ENCODE data around the gene NUAK2.

Gene NUAK2

GRCh38 chr1:205353612-205354011, 32.1 kb upstream of the NUAK2 start:
- H3K4me1 ChIP-seq = no peaks in the 10 kb centered on the region

DNA sequence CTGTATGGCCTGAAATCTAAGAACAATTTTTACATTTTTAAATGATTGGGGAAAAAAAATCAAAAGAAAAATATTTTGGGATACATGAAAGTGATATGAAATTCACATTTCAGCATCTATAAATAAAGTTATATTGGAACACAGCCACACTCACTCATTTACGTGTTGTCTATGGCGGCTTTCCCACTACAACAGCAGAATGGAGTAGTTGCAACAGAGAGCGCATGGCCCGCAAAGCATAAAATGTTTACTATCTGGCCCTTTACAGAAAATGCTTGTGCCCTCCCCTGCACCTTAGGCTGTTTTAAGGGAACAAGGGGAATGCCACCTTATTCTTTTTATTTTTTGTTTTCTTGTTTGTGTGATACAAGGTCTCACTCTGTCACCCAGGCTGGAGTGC, 31.6 kb upstream of the NUAK2 start:
- H3K36me3 ChIP-seq (ENCODE audit: control insufficient read depth, insufficient read depth, low read length) = no peaks in the 10 kb centered on the region
- H3K9me3 ChIP-seq (ENCODE audit: control insufficient read depth, low read length) = no peaks in the 10 kb centered on the region
- H3K4me1 ChIP-seq = no peaks in the 10 kb centered on the region
- no peak overlapping the region for H3K9ac ChIP-seq
- no peak overlapping the region for H2AFZ ChIP-seq
- H3K4me3 ChIP-seq (ENCODE audit: low read depth, low read length) = no peak overlapping the region
- TF ChIP-seq, protein P1, sequence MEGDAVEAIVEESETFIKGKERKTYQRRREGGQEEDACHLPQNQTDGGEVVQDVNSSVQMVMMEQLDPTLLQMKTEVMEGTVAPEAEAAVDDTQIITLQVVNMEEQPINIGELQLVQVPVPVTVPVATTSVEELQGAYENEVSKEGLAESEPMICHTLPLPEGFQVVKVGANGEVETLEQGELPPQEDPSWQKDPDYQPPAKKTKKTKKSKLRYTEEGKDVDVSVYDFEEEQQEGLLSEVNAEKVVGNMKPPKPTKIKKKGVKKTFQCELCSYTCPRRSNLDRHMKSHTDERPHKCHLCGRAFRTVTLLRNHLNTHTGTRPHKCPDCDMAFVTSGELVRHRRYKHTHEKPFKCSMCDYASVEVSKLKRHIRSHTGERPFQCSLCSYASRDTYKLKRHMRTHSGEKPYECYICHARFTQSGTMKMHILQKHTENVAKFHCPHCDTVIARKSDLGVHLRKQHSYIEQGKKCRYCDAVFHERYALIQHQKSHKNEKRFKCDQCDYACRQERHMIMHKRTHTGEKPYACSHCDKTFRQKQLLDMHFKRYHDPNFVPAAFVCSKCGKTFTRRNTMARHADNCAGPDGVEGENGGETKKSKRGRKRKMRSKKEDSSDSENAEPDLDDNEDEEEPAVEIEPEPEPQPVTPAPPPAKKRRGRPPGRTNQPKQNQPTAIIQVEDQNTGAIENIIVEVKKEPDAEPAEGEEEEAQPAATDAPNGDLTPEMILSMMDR (IDR thresholded peaks at IDR 0.05) = no peak
- H3K4me2 ChIP-seq (ENCODE audit: low read length) = no peak overlapping the region
- H3K79me2 ChIP-seq = no peaks in the 10 kb centered on the region
- H3K27ac ChIP-seq = no peak overlapping the region
- no peaks in the 10 kb centered on the region for H3K27me3 ChIP-seq (ENCODE audit: control insufficient read depth, insufficient read depth, low read length)

More at GRCh38 chr1:205353612-205354011, 32.1 kb upstream of the NUAK2 start:
- Histone ChIP-seq H3K9me3 (ENCODE audit: control insufficient read depth, low read length) (no peaks in the 10 kb centered on the region), H3K27ac (no peak overlapping the region), H3K36me3 (ENCODE audit: control insufficient read depth, insufficient read depth, low read length) (no peaks in the 10 kb centered on the region), H3K9ac (no peak overlapping the region), H3K4me3 (ENCODE audit: low read depth, low read length) (no peak overlapping the region), H2AFZ (no peak overlapping the region), H3K79me2 (no peaks in the 10 kb centered on the region), H3K4me2 (ENCODE audit: low read length) (no peak overlapping the region), H3K27me3 (ENCODE audit: control insufficient read depth, insufficient read depth, low read length) (no peaks in the 10 kb centered on the region)
- TF ChIP-seq, protein P1 (IDR thresholded peaks at IDR 0.05) = no peak

DNA sequence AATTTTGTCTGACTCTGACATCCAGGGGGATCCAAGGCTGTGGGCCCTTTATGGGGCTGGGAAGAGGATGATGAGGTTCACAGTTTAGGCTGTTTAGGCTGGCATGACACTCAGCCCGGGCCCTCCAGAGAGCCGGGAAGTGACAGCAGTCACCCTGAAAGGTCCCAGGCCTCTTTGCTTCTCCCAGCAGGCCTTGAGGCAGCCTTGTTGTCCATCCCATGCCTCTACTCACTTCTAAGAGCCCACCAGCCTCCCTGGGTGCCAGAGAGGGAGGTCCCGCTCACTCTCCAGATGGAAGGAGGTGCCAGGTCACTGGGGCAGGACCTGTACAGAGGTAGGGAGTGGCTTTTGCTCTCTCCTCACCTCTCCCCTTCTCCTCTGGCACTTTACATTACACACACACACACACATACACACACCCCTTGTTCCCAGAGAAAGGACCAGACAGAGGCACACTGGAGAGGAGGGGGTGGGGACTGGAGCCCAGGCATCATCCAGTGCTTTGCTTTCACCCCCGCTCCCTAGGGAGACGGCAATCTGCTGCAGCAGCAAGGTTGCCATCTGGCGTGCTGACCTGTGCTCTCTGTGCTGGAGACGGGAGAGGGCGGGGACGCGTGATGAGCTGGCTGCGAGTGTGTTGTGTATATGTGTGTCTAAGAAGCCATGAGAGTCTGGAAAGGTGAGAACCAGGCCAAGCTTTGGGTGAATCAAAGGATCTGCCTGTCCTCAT, 30.6 kb upstream of the NUAK2 start:
- Histone ChIP-seq H3K9ac (no peak overlapping the region), H3K4me2 (ENCODE audit: low read length) (no peak overlapping the region), H2AFZ (peak overlapping the region; percentile 25), H3K27ac (no peak overlapping the region), H3K27me3 (ENCODE audit: control insufficient read depth, insufficient read depth, low read length) (no peaks in the 10 kb centered on the region), H3K79me2 (no peaks in the 10 kb centered on the region), H3K4me3 (ENCODE audit: low read depth, low read length) (no peak overlapping the region), H3K36me3 (ENCODE audit: control insufficient read depth, insufficient read depth, low read length) (no peaks in the 10 kb centered on the region), H3K4me1 (no peaks in the 10 kb centered on the region), H3K9me3 (ENCODE audit: control insufficient read depth, low read length) (no peaks in the 10 kb centered on the region)
- TF ChIP-seq, protein P1 (IDR thresholded peaks at IDR 0.05) = peak; percentile 8

DNA sequence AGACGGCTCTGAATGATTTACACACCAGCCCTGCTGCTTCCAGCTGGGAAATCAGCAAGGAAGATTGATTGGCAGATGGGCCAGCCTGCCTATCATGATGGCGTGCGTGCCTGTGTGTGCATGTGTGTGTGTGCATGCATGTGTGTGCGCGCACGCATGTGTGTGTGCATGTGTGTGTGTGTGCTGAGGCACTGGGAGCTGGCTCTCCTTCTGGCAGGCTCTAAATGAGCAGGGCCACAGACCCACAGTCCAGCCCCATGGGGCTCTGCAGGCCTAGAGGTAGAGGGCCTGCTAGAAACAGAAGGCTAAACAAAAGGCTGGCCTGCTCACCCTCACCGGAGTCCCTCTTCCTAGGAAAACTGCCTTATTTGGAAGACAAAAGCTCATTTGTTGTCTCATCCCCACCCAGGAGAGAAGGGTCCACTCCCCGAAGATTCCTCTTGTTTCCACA, 29.2 kb upstream of the NUAK2 start:
- no peak overlapping the region for H3K9ac ChIP-seq
- no peak overlapping the region for H3K27ac ChIP-seq
- TF ChIP-seq, protein P1 (IDR thresholded peaks at IDR 0.05) = no peak
- H3K79me2 ChIP-seq = no peaks in the 10 kb centered on the region
- no peak overlapping the region for H3K4me2 ChIP-seq (ENCODE audit: low read length)
- no peak overlapping the region for H2AFZ ChIP-seq
- H3K36me3 ChIP-seq (ENCODE audit: control insufficient read depth, insufficient read depth, low read length) = no peaks in the 10 kb centered on the region
- no peaks in the 10 kb centered on the region for H3K4me1 ChIP-seq
- H3K27me3 ChIP-seq (ENCODE audit: control insufficient read depth, insufficient read depth, low read length) = no peaks in the 10 kb centered on the region
- no peaks in the 10 kb centered on the region for H3K9me3 ChIP-seq (ENCODE audit: control insufficient read depth, low read length)
- no peak overlapping the region for H3K4me3 ChIP-seq (ENCODE audit: low read depth, low read length)

DNA sequence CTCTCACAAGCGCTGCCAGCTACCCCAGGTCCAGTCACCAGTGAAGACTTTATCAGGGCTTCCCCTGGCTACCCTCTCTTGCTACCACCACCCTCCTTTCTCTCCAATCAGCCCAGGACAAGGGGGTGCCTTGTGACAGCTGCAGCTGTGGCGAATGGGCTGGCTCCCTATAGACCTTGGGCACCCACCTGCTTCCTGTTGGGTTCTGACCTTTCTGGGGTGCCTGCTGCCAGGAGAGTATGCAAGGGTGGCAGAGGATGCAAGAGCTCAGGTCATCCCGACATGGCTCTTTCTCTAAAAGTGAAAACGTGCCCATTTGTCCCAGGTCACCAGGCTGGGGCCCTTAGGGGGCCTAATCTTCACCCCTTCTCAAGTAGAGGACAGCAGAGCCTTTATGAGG, 28.6 kb upstream of the NUAK2 start:
- H3K79me2 ChIP-seq = no peaks in the 10 kb centered on the region
- no peak overlapping the region for H2AFZ ChIP-seq
- no peaks in the 10 kb centered on the region for H3K27me3 ChIP-seq (ENCODE audit: control insufficient read depth, insufficient read depth, low read length)
- TF ChIP-seq, protein P1 (IDR thresholded peaks at IDR 0.05) = no peak
- no peak overlapping the region for H3K4me3 ChIP-seq (ENCODE audit: low read depth, low read length)
- no peaks in the 10 kb centered on the region for H3K9me3 ChIP-seq (ENCODE audit: control insufficient read depth, low read length)
- no peaks in the 10 kb centered on the region for H3K36me3 ChIP-seq (ENCODE audit: control insufficient read depth, insufficient read depth, low read length)
- H3K9ac ChIP-seq = no peak overlapping the region
- H3K27ac ChIP-seq = no peak overlapping the region
- no peak overlapping the region for H3K4me2 ChIP-seq (ENCODE audit: low read length)
- no peaks in the 10 kb centered on the region for H3K4me1 ChIP-seq

All from parathyroid adenoma (tissue), 2 donors.